IMR-90 (cell line): ENCODE results near the gene EFEMP2. TPM values are rescaled to one million over a fixed set of nuclear protein-coding genes. Genes with fewer than 3 reads are reported as not detected.
A peak's percentile ranks its signal among the peaks of the same experiment; 100 is the strongest.

Experiments
- ATAC-seq: fragments of 200-7000 bp; cut with Tn5 transposase; 2 replicates; pipeline ENCODE4 v1.9.1; 2020; ENCODE audit warnings: low read depth, mild to moderate bottlenecking, moderate library complexity
- BruUV-seq: library from RNA; stranded (reverse); fragments of 400-500 nt; replicated peaks from 2 replicates; lab custom pipeline; 2021; lab: Mats Ljungman, UMichigan
- CTCF ChIA-PET: fragments of 300-600 bp; formaldehyde crosslinking; extraction: SDS; loops from one replicate; lab custom pipeline; 2021; ENCODE audit warnings: antibody characterized with exemption; lab: Yijun Ruan, JAX
- POLR2A ChIA-PET: fragments of 300-600 bp; sonication (Branson Sonifier 250); formaldehyde crosslinking; loops from one replicate; lab custom pipeline; 2022; ENCODE audit warnings: antibody characterized with exemption; ENCODE audit not compliant: unreplicated experiment; lab: Charles Lee
- DNase-seq: peaks from one replicate; pipeline ENCODE4 v3.0.0; 2013
- H2AFZ ChIP-seq: replicated peaks from 2 replicates; pipeline ENCODE3; 2013; ENCODE audit warnings: low read length, mild to moderate bottlenecking; ENCODE audit not compliant: poor library complexity
- H2AK5ac ChIP-seq: 2 replicates; pipeline ENCODE4 v1.6.1; 2013; ENCODE audit warnings: low read depth, low read length, inconsistent platforms
- H2AK9ac ChIP-seq: replicated peaks from 2 replicates; pipeline ENCODE3; 2013; ENCODE audit warnings: mild to moderate bottlenecking, low read depth, low read length, moderate library complexity; ENCODE audit not compliant: poor library complexity
- H2BK120ac ChIP-seq: 2 replicates; pipeline ENCODE4 v1.6.1; 2013; ENCODE audit warnings: low read depth, low read length, inconsistent platforms
- H2BK15ac ChIP-seq: 3 replicates; pipeline ENCODE4 v1.6.1; 2013; ENCODE audit warnings: low read depth, low read length, inconsistent platforms
- H2BK20ac ChIP-seq: 2 replicates; pipeline ENCODE4 v1.6.1; 2013; ENCODE audit warnings: low read depth, mild to moderate bottlenecking, inconsistent platforms, low read length, moderate library complexity
- H2BK5ac ChIP-seq: 2 replicates; pipeline ENCODE4 v1.6.1; 2013; ENCODE audit warnings: mild to moderate bottlenecking, low read depth, low read length, inconsistent platforms; ENCODE audit not compliant: poor library complexity, severe bottlenecking
- H3K14ac ChIP-seq: replicated peaks from 2 replicates; pipeline ENCODE4 v1.6.1; 2013; ENCODE audit warnings: low read depth, low read length, inconsistent platforms
- H3K18ac ChIP-seq: 2 replicates; pipeline ENCODE4 v1.6.1; 2013; ENCODE audit warnings: low read depth, low read length, control low read depth
- H3K23ac ChIP-seq: 2 replicates; pipeline ENCODE4 v1.6.1; 2013; ENCODE audit warnings: low read depth, low read length, inconsistent platforms
- H3K27ac ChIP-seq: 2 replicates; pipeline ENCODE4 v1.5.1; 2013; ENCODE audit warnings: mild to moderate bottlenecking, control low read depth, low read length; ENCODE audit not compliant: insufficient read depth
- H3K27me3 ChIP-seq: 2 replicates; pipeline ENCODE4 v1.6.1; 2013; ENCODE audit warnings: low read length; ENCODE audit not compliant: control insufficient read depth, insufficient read depth
- H3K36me3 ChIP-seq: 2 replicates; pipeline ENCODE4 v1.6.1; 2013; ENCODE audit warnings: low read length, mixed read lengths; ENCODE audit not compliant: control insufficient read depth, insufficient read depth
- H3K4ac ChIP-seq: 2 replicates; pipeline ENCODE4 v1.6.1; 2013; ENCODE audit warnings: low read depth, low read length, inconsistent platforms
- H3K4me1 ChIP-seq: 2 replicates; pipeline ENCODE4 v1.6.1; 2013; ENCODE audit warnings: low read length, mixed read lengths; ENCODE audit not compliant: control insufficient read depth, insufficient read depth
- H3K4me2 ChIP-seq: 2 replicates; pipeline ENCODE4 v1.6.1; 2013; ENCODE audit warnings: low read depth, mild to moderate bottlenecking, control low read depth, low read length, moderate library complexity
- H3K4me3 ChIP-seq: 2 replicates; pipeline ENCODE4 v1.5.1; 2013; ENCODE audit warnings: low read depth, mild to moderate bottlenecking, control low read depth, low read length, moderate library complexity; ENCODE audit not compliant: insufficient read depth
- H3K56ac ChIP-seq: 2 replicates; pipeline ENCODE4 v1.6.1; 2013; ENCODE audit warnings: low read length, inconsistent platforms; ENCODE audit not compliant: insufficient read depth; ENCODE audit errors: extremely low read depth
- H3K79me1 ChIP-seq, 2 experiments: 2 replicates each; pipeline ENCODE4 v1.6.1; 2013; ENCODE audit warnings: low read length in 2 of 2, inconsistent platforms in 1 of 2, low read depth in 1 of 2
- H3K9ac ChIP-seq: 2 replicates; pipeline ENCODE4 v1.6.1; 2013; ENCODE audit warnings: low read depth, low read length, control low read depth
- H3K9me1 ChIP-seq: 2 replicates; pipeline ENCODE4 v1.6.1; 2013; ENCODE audit warnings: low read length, inconsistent platforms; ENCODE audit not compliant: insufficient read depth
- H3K9me3 ChIP-seq: 2 replicates; pipeline ENCODE4 v1.6.1; 2013; ENCODE audit warnings: low read length; ENCODE audit not compliant: control insufficient read depth, insufficient read depth
- H4K20me1 ChIP-seq: 2 replicates; pipeline ENCODE4 v1.6.1; 2013; ENCODE audit warnings: low read length, inconsistent platforms; ENCODE audit not compliant: insufficient read depth
- H4K5ac ChIP-seq: 2 replicates; pipeline ENCODE4 v1.6.1; 2013; ENCODE audit warnings: mild to moderate bottlenecking, low read depth, low read length, control low read depth
- H4K8ac ChIP-seq, 2 experiments: 2 replicates each; pipeline ENCODE4 v1.6.1; 2013; ENCODE audit warnings: low read depth in 2 of 2, low read length in 2 of 2, control low read depth in 1 of 2, inconsistent platforms in 1 of 2
- H4K91ac ChIP-seq: 2 replicates; pipeline ENCODE4 v1.6.1; 2013; ENCODE audit warnings: low read depth, low read length, inconsistent platforms; ENCODE audit not compliant: insufficient read depth
- MAFK ChIP-seq: IDR thresholded peaks from 2 replicates; pipeline ENCODE4 v1.6.1; 2012; ENCODE audit warnings: low read depth, low read length, improper control_type of control experiment
- MAZ ChIP-seq: IDR thresholded peaks from 2 replicates; pipeline ENCODE4 v1.6.1; 2012; ENCODE audit warnings: low read depth, mild to moderate bottlenecking, low read length, improper control_type of control experiment, moderate library complexity, borderline replicate concordance
- POLR2A ChIP-seq: IDR thresholded peaks from 2 replicates; pipeline ENCODE4 v1.6.1; 2012; ENCODE audit warnings: mild to moderate bottlenecking, low read depth, low read length
- RFX5 ChIP-seq: IDR thresholded peaks from 2 replicates; pipeline ENCODE4 v1.8.0; 2012; ENCODE audit warnings: low read depth, mild to moderate bottlenecking, low read length, moderate library complexity
- SMC3 ChIP-seq: fragments of 150-350 bp; IDR thresholded peaks from 2 replicates; pipeline ENCODE4 v1.6.1; 2016; ENCODE audit warnings: low read depth, mild to moderate bottlenecking, antibody characterized with exemption, low read length, moderate library complexity
- WGBS, 2 experiments: methylation state at CpG; one replicate each; pipeline versions ENCODE4 v1.1.5 to v1.1.7; 2013; ENCODE audit warnings: missing lambda C conversion rate in 2 of 2; ENCODE audit not compliant: insufficient read length in 1 of 2; ENCODE audit errors: extremely low coverage in 2 of 2; 5-methylcytosine and 5-hydroxymethylcytosine counted together
- dilution Hi-C: fragments of 300-500 bp; cut with HindIII; formaldehyde crosslinking; loops from one replicate; pipeline ENCODE4 v1.14.3; 2018; ENCODE audit warnings: low sequenced_read_pairs; ENCODE audit not compliant: unreplicated experiment
- in situ Hi-C: fragments of 300-500 bp; cut with MboI; formaldehyde crosslinking; loops from 3 replicates; pipeline ENCODE4 v1.14.3; 2019; ENCODE audit warnings: low sequenced_read_pairs, inconsistent platforms, mixed read lengths
- intact Hi-C: fragments of 100-400 bp; cut with micrococcal nuclease; formaldehyde crosslinking; loops from 2 replicates; pipeline ENCODE4 v1.10.0; 2022
- polyA plus RNA-seq, 3 experiments: library from polyadenylated mRNA; depleted of rRNA; stranded (reverse); fragments of >200 nt; gene quantifications; 2 replicates each; pipeline ENCODE4 v1.2.3, GENCODE V29; 2012; ENCODE audit warnings: low replicate concordance in 1 of 3
- total RNA-seq: library from RNA; depleted of rRNA; stranded (reverse); fragments of >200 nt; gene quantifications from 2 replicates; pipeline ENCODE4 v1.2.3, GENCODE V29; 2012

EFEMP2 gene
- total and polyA plus RNA-seq, 2 of the 4 experiments (the other 2 are of a cell fraction) = 62.7 to 431 TPM

GRCh38 chr11:65894034-65894591 lies 21.5 kb upstream of the EFEMP2 start:
- peaks cover 46% of the 10 kb centered on the region for H3K36me3 ChIP-seq
- peaks cover 40% of the 10 kb centered on the region for H3K4me1 ChIP-seq
- ATAC-seq (no peak), DNase-seq (no peak)
- peak overlapping the region; percentile 38 for H3K9ac ChIP-seq
- H3K4me3 ChIP-seq = no peak overlapping the region
- H2BK15ac ChIP-seq = no peak overlapping the region
- H3K14ac ChIP-seq = peak overlapping the region; percentile 74; the same call in 1 of the 2 replicates
- peaks cover 0 to 24% of the 10 kb centered on the region in 2 experiments; a peak in 2 of 4 replicates for H3K79me1 ChIP-seq
- no peak overlapping the region for H3K18ac ChIP-seq
- no peak overlapping the region for H2BK120ac ChIP-seq
- intact Hi-C loops = no loop called here
- peak overlapping the region; percentile 40 for H2BK5ac ChIP-seq
- H2BK20ac ChIP-seq = no peak overlapping the region
- dilution Hi-C loops = no loop called here
- peaks cover 84% of the 10 kb centered on the region for H4K20me1 ChIP-seq
- no peak overlapping the region for H3K4me2 ChIP-seq
- peak overlapping the region; percentile 60 for H3K27ac ChIP-seq
- 0 out of 2 replicates have a peak overlapping the region, but pooled peaks have one; percentile 22 for H3K56ac ChIP-seq
- ChIA-PET CTCF (interaction anchor here (0.6 to 0.7 kb wide), 2 partner anchors 34 to 43 kb away, joined by 3 read pairs; no protein-coding TSS in a partner anchor), POLR2A (interaction anchor here (0.7 kb wide), 1 partner anchor 1376 kb away, joined by 5 read pairs; no protein-coding TSS in a partner anchor)
- H4K5ac ChIP-seq = no peak overlapping the region
- H4K91ac ChIP-seq = 0 out of 2 replicates have a peak overlapping the region, but pooled peaks have one; percentile 29
- in situ Hi-C loops = loop anchor here (5.0 kb wide), 1 partner anchor 68 kb away; the partner anchor contains the start of gene SART1
- H2AK9ac ChIP-seq = peak overlapping the region; percentile 76
- H4K8ac ChIP-seq = peak overlapping the region in 1 of 2 experiments; percentile 24; a peak in 1 of 4 replicates
- no peak overlapping the region for H2AFZ ChIP-seq
- TF ChIP-seq RFX5 = no peak
- no peak for TF ChIP-seq SMC3
- TF ChIP-seq POLR2A = peak; percentile 52
- TF ChIP-seq MAZ = peak; percentile 27; the same call in 1 of the 2 replicates
- TF ChIP-seq MAFK = no peak
- H3K4ac ChIP-seq = peak overlapping the region; percentile 66; the same call in 1 of the 2 replicates
- H3K27me3 ChIP-seq = no peaks in the 10 kb centered on the region
- 70% methylated on average over 6 of the region's 16 CpGs; no CpG with 5 or more reads in 1 of the 2 experiments for WGBS, 2 experiments
- no peaks in the 10 kb centered on the region for H3K9me3 ChIP-seq
- 0 out of 2 replicates have a peak, but pooled peaks cover 4% of the 10 kb centered on the region for H3K9me1 ChIP-seq
- no TSS peak for BruUV-seq
- H3K23ac ChIP-seq = peak overlapping the region; percentile 83
- peak overlapping the region; percentile 14; the same call in 1 of the 2 replicates for H2AK5ac ChIP-seq
